ENCODE measurements around the gene CRIM1. TPM values are rescaled to one million over a fixed set of nuclear protein-coding genes. Genes with fewer than 3 reads are reported as not detected.

CRIM1 gene
- total RNA-seq, 2 donors from 2014 or later, result 26.7 to 26.9 TPM

- H3K27ac ChIP-seq (ENCODE audit: low read depth, low read length), result no peak overlapping the region
These were observed 172.7 kb downstream of the CRIM1 start for GRCh38 chr2:36528274-36528673.

GRCh38 chr2:36528766-36529392, 173.3 kb downstream of the CRIM1 start:
- Histone ChIP-seq H3K4me3 (ENCODE audit: low read length) (no peak overlapping the region), H3K4me1 (ENCODE audit: control insufficient read depth, insufficient read depth, low read length) (peaks cover 28% of the 10 kb centered on the region), H3K27me3 (ENCODE audit: control insufficient read depth, insufficient read depth, low read length, poor library complexity, severe bottlenecking) (no peaks in the 10 kb centered on the region), H3K36me3 (ENCODE audit: control insufficient read depth, insufficient read depth, low read length) (peaks cover 31% of the 10 kb centered on the region), H3K27ac (ENCODE audit: low read depth, low read length) (no peak overlapping the region), H3K9ac (ENCODE audit: extremely low read depth, low read length, poor library complexity, severe bottlenecking) (no peak overlapping the region), H3K9me3 (ENCODE audit: control insufficient read depth, low read length) (no peaks in the 10 kb centered on the region)
- Mint-ChIP-seq H3K4me1 (peaks cover 49% of the 10 kb centered on the region), H3K4me3 (no peak overlapping the region), H3K36me3 (ENCODE audit: low read depth) (peaks cover 3% of the 10 kb centered on the region), H3K9me3 (no peaks in the 10 kb centered on the region), H3K27me3 (ENCODE audit: insufficient read depth) (no peaks in the 10 kb centered on the region), H3K27ac (peak overlapping the region; percentile 15)
- TF ChIP-seq CTCF (conservative IDR thresholded peaks at IDR 0.05), result peak; percentile 50
- 89 to 98% methylated on average over 6 to 7 of the region's 7 CpGs for WGBS, 2 experiments (ENCODE audit: insufficient coverage in 1 of 2, insufficient read length in 1 of 2)
- DNase-seq, result no peak

More at GRCh38 chr2:36528274-36528673, 172.7 kb downstream of the CRIM1 start:
- Mint-ChIP-seq H3K27me3 (ENCODE audit: insufficient read depth) (no peaks in the 10 kb centered on the region), H3K9me3 (no peaks in the 10 kb centered on the region), H3K4me3 (no peak overlapping the region), H3K36me3 (ENCODE audit: low read depth) (peaks cover 9% of the 10 kb centered on the region), H3K4me1 (peaks cover 49% of the 10 kb centered on the region), H3K27ac (no peak overlapping the region)
- 92 to 94% methylated on average over 3 to 4 of the region's 4 CpGs for WGBS, 2 experiments (ENCODE audit: insufficient coverage in 1 of 2, insufficient read length in 1 of 2)
- no peak for DNase-seq
- H3K36me3 ChIP-seq (ENCODE audit: control insufficient read depth, insufficient read depth, low read length), result peaks cover 37% of the 10 kb centered on the region
- H3K9ac ChIP-seq (ENCODE audit: extremely low read depth, low read length, poor library complexity, severe bottlenecking), result no peak overlapping the region
- no peak for TF ChIP-seq CTCF (conservative IDR thresholded peaks at IDR 0.05)
- H3K4me3 ChIP-seq (ENCODE audit: low read length), result no peak overlapping the region
- no peaks in the 10 kb centered on the region for H3K9me3 ChIP-seq (ENCODE audit: control insufficient read depth, low read length)
- peaks cover 28% of the 10 kb centered on the region for H3K4me1 ChIP-seq (ENCODE audit: control insufficient read depth, insufficient read depth, low read length)
- no peaks in the 10 kb centered on the region for H3K27me3 ChIP-seq (ENCODE audit: control insufficient read depth, insufficient read depth, low read length, poor library complexity, severe bottlenecking)

- H3K9ac ChIP-seq (ENCODE audit: extremely low read depth, low read length, poor library complexity, severe bottlenecking), result no peak overlapping the region
- 82 to 90% methylated on average over 5 to 9 of the region's 9 CpGs for WGBS, 2 experiments (ENCODE audit: insufficient coverage in 1 of 2, insufficient read length in 1 of 2)
- H3K27ac ChIP-seq (ENCODE audit: low read depth, low read length), result peak overlapping the region; percentile 18
- Mint-ChIP-seq H3K4me1 (peaks cover 47% of the 10 kb centered on the region), H3K27ac (no peak overlapping the region), H3K36me3 (ENCODE audit: low read depth) (peaks cover 3% of the 10 kb centered on the region), H3K27me3 (ENCODE audit: insufficient read depth) (no peaks in the 10 kb centered on the region), H3K4me3 (no peak overlapping the region), H3K9me3 (no peaks in the 10 kb centered on the region)
- no peak for DNase-seq
- peaks cover 25% of the 10 kb centered on the region for H3K4me1 ChIP-seq (ENCODE audit: control insufficient read depth, insufficient read depth, low read length)
- H3K36me3 ChIP-seq (ENCODE audit: control insufficient read depth, insufficient read depth, low read length), result peaks cover 27% of the 10 kb centered on the region
- no peak overlapping the region for H3K4me3 ChIP-seq (ENCODE audit: low read length)
- H3K27me3 ChIP-seq (ENCODE audit: control insufficient read depth, insufficient read depth, low read length, poor library complexity, severe bottlenecking), result no peaks in the 10 kb centered on the region
- no peaks in the 10 kb centered on the region for H3K9me3 ChIP-seq (ENCODE audit: control insufficient read depth, low read length)
- TF ChIP-seq CTCF (conservative IDR thresholded peaks at IDR 0.05), result no peak
These were observed 174.8 kb downstream of the CRIM1 start for GRCh38 chr2:36530178-36530982.

Measured in endodermal cell (in vitro differentiated cells).